Activated T-cell treated with anti-CD3 and anti-CD28 coated beads, Interleukin-2, amount 50 U/mL, for 24 hours (primary cell): Measurements from ENCODE around the gene SUGP2.

Experiments used
- DNase-seq: peaks from one replicate; pipeline ENCODE4 v3.0.0-alpha.2; 2020
- H3K27ac Mint-ChIP-seq: 2 replicates; pipeline ENCODE4 v1.8.0; 2020; ENCODE audit warnings: mild to moderate bottlenecking, mixed read lengths
- H3K27me3 Mint-ChIP-seq: 2 replicates; pipeline ENCODE4 v1.8.0; 2020; ENCODE audit warnings: mixed read lengths
- H3K36me3 Mint-ChIP-seq: 2 replicates; pipeline ENCODE4 v1.8.0; 2020; ENCODE audit warnings: low read depth, mixed read lengths
- H3K4me1 Mint-ChIP-seq: 2 replicates; pipeline ENCODE4 v1.8.0; 2020; ENCODE audit warnings: low read depth, mixed read lengths
- H3K4me3 Mint-ChIP-seq: 2 replicates; pipeline ENCODE4 v1.8.0; 2020; ENCODE audit warnings: mild to moderate bottlenecking, moderate library complexity, mixed read lengths
- H3K9me3 Mint-ChIP-seq: 2 replicates; pipeline ENCODE4 v1.8.0; 2020; ENCODE audit warnings: mixed read lengths

SUGP2 gene

GRCh38 chr19:18951721-18952281 is 81.5 kb downstream of the SUGP2 start:
- Mint-ChIP-seq H3K4me1 (no peaks in the 10 kb centered on the region), H3K9me3 (no peaks in the 10 kb centered on the region), H3K27me3 (peaks cover 4% of the 10 kb centered on the region), H3K4me3 (no peak overlapping the region), H3K36me3 (no peaks in the 10 kb centered on the region), H3K27ac (no peak overlapping the region)
- no peak for DNase-seq

GRCh38 chr19:18949858-18950257 is 83.5 kb downstream of the SUGP2 start:
- Mint-ChIP-seq H3K4me1 (no peaks in the 10 kb centered on the region), H3K9me3 (no peaks in the 10 kb centered on the region), H3K36me3 (no peaks in the 10 kb centered on the region), H3K27me3 (peaks cover 4% of the 10 kb centered on the region), H3K4me3 (no peak overlapping the region), H3K27ac (no peak overlapping the region)
- DNase-seq, result no peak

GRCh38 chr19:18948976-18949356 is 84.4 kb downstream of the SUGP2 start:
- no peak overlapping the region for H3K4me3 Mint-ChIP-seq
- DNase-seq, result no peak
- no peaks in the 10 kb centered on the region for H3K9me3 Mint-ChIP-seq
- H3K4me1 Mint-ChIP-seq, result no peaks in the 10 kb centered on the region
- H3K27ac Mint-ChIP-seq, result no peak overlapping the region
- H3K36me3 Mint-ChIP-seq, result no peaks in the 10 kb centered on the region
- peaks cover 4% of the 10 kb centered on the region for H3K27me3 Mint-ChIP-seq

- no peak overlapping the region for H3K4me3 Mint-ChIP-seq
- peaks cover 4% of the 10 kb centered on the region for H3K27me3 Mint-ChIP-seq
- no peaks in the 10 kb centered on the region for H3K36me3 Mint-ChIP-seq
- no peaks in the 10 kb centered on the region for H3K4me1 Mint-ChIP-seq
- no peaks in the 10 kb centered on the region for H3K9me3 Mint-ChIP-seq
- DNase-seq, result no peak
- no peak overlapping the region for H3K27ac Mint-ChIP-seq
Observed at GRCh38 chr19:18948075-18948975, 85.0 kb downstream of the SUGP2 start.

GRCh38 chr19:18946918-18947317 is 86.4 kb downstream of the SUGP2 start:
- Mint-ChIP-seq H3K4me3 (no peak overlapping the region), H3K27ac (no peak overlapping the region), H3K27me3 (peaks cover 13% of the 10 kb centered on the region), H3K36me3 (no peaks in the 10 kb centered on the region), H3K9me3 (no peaks in the 10 kb centered on the region), H3K4me1 (no peaks in the 10 kb centered on the region)
- DNase-seq, result no peak

GRCh38 chr19:18946335-18946734 is 87.0 kb downstream of the SUGP2 start:
- DNase-seq, result no peak
- Mint-ChIP-seq H3K4me3 (no peak overlapping the region), H3K36me3 (no peaks in the 10 kb centered on the region), H3K9me3 (no peaks in the 10 kb centered on the region), H3K27ac (no peak overlapping the region), H3K27me3 (peaks cover 15% of the 10 kb centered on the region), H3K4me1 (no peaks in the 10 kb centered on the region)

GRCh38 chr19:18945297-18945696 is 88.0 kb downstream of the SUGP2 start:
- no peak overlapping the region for H3K27ac Mint-ChIP-seq
- no peak for DNase-seq
- no peak overlapping the region for H3K4me3 Mint-ChIP-seq
- H3K36me3 Mint-ChIP-seq, result no peaks in the 10 kb centered on the region
- H3K4me1 Mint-ChIP-seq, result peaks cover 4% of the 10 kb centered on the region
- peaks cover 19% of the 10 kb centered on the region for H3K27me3 Mint-ChIP-seq
- no peaks in the 10 kb centered on the region for H3K9me3 Mint-ChIP-seq

- H3K4me1 Mint-ChIP-seq, result peaks cover 7% of the 10 kb centered on the region
- no peak overlapping the region for H3K27ac Mint-ChIP-seq
- no peak for DNase-seq
- H3K4me3 Mint-ChIP-seq, result no peak overlapping the region
- H3K36me3 Mint-ChIP-seq, result no peaks in the 10 kb centered on the region
- no peaks in the 10 kb centered on the region for H3K9me3 Mint-ChIP-seq
- H3K27me3 Mint-ChIP-seq, result peaks cover 33% of the 10 kb centered on the region
Observed at GRCh38 chr19:18943465-18943864, 89.9 kb downstream of the SUGP2 start.

- Mint-ChIP-seq H3K36me3 (no peaks in the 10 kb centered on the region), H3K4me3 (no peak overlapping the region), H3K27ac (no peak overlapping the region), H3K4me1 (peaks cover 7% of the 10 kb centered on the region), H3K27me3 (peaks cover 33% of the 10 kb centered on the region), H3K9me3 (no peaks in the 10 kb centered on the region)
- DNase-seq, result no peak
Observed at GRCh38 chr19:18942692-18943091, 90.6 kb downstream of the SUGP2 start.

GRCh38 chr19:18941628-18942354 is 91.5 kb downstream of the SUGP2 start:
- peaks cover 7% of the 10 kb centered on the region for H3K4me1 Mint-ChIP-seq
- no peak overlapping the region for H3K27ac Mint-ChIP-seq
- H3K36me3 Mint-ChIP-seq, result no peaks in the 10 kb centered on the region
- H3K4me3 Mint-ChIP-seq, result no peak overlapping the region
- H3K27me3 Mint-ChIP-seq, result peaks cover 33% of the 10 kb centered on the region
- no peak for DNase-seq
- H3K9me3 Mint-ChIP-seq, result no peaks in the 10 kb centered on the region
